AG04450 (cell line): Measurements from ENCODE around the gene SIDT1. TPM values are rescaled to one million over a fixed set of nuclear protein-coding genes. Genes with fewer than 3 reads are reported as not detected.

ENCODE experiments used
- CTCF ChIA-PET: fragments of 300-600, 350-600 bp; formaldehyde crosslinking; extraction: SDS; loops from one replicate; lab custom pipeline; 2022; ENCODE audit warnings: antibody characterized with exemption, inconsistent platforms; lab: Charles Lee
- POLR2A ChIA-PET: fragments of 350-600 bp; formaldehyde crosslinking; extraction: SDS; loops from one replicate; lab custom pipeline; 2021; ENCODE audit warnings: antibody characterized with exemption, inconsistent platforms; lab: Yijun Ruan, JAX
- DNase-seq: peaks from one replicate; pipeline ENCODE4 v3.0.0-alpha.2; 2011; ENCODE audit warnings: low read depth, low spot score
- H3K27ac ChIP-seq: one replicate; pipeline ENCODE4 v1.5.1; 2012; ENCODE audit warnings: low read depth, low read length, control low read depth
- H3K27me3 ChIP-seq: one replicate; pipeline ENCODE4 v1.6.0; 2012; ENCODE audit warnings: low read length; ENCODE audit not compliant: control insufficient read depth, insufficient read depth
- H3K4me3 ChIP-seq: 2 replicates; pipeline ENCODE4 v1.5.1; 2011; ENCODE audit warnings: mild to moderate bottlenecking, low read depth, low read length, control low read depth
- H3K9me3 ChIP-seq: 2 replicates; pipeline ENCODE4 v1.5.1; 2012; ENCODE audit warnings: low read length; ENCODE audit not compliant: control insufficient read depth, insufficient read depth
- CTCF ChIP-seq: IDR thresholded peaks from 2 replicates; pipeline ENCODE4 v1.5.1; 2011; ENCODE audit warnings: low read depth, low read length, control low read depth, inconsistent platforms
- polyA plus RNA-seq: library from polyadenylated mRNA; depleted of rRNA; stranded (reverse); fragments of >200 nt; gene quantifications from 2 replicates; pipeline ENCODE4 v1.2.3, GENCODE V29; 2011

The SIDT1 gene
- polyA plus RNA-seq, 1 experiment, result not detected

GRCh38 chr3:113536627-113537101 is 4.3 kb downstream of the SIDT1 start:
- no peak for DNase-seq
- ChIA-PET POLR2A (no interaction called here), CTCF (interaction anchor here (0.6 kb wide), 1 partner anchor 21 kb away, joined by 3 read pairs; no protein-coding TSS in a partner anchor)
- no peak overlapping the region for H3K4me3 ChIP-seq
- H3K27ac ChIP-seq, result no peak overlapping the region
- peaks cover 40% of the 10 kb centered on the region for H3K27me3 ChIP-seq
- no peaks in the 10 kb centered on the region for H3K9me3 ChIP-seq
- TF ChIP-seq CTCF, result no peak

DNA sequence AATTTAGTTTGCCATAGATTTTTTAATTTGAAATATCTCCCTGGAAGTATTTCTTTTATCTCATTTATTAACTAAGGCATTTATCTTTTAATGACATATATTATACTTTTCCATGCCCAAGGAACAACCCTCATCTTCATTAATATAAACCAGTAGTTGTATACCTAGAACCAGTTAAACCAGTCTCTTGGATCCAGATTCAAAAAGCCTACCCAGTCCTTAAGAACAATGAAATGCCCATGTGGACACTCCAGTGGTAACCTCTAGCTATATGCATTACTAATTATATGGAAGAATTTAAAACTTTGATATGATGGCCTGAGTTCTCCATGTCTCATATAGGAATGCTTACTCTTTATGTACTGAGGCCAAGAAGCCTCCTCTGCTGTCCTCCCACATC is 4.8 kb downstream of the SIDT1 start:
- no peak for TF ChIP-seq CTCF
- POLR2A ChIA-PET, result no interaction called here
- Histone ChIP-seq H3K27ac (no peak overlapping the region), H3K9me3 (no peaks in the 10 kb centered on the region), H3K27me3 (peaks cover 36% of the 10 kb centered on the region), H3K4me3 (no peak overlapping the region)
- CTCF ChIA-PET, result no interaction called here
- no peak for DNase-seq

DNA sequence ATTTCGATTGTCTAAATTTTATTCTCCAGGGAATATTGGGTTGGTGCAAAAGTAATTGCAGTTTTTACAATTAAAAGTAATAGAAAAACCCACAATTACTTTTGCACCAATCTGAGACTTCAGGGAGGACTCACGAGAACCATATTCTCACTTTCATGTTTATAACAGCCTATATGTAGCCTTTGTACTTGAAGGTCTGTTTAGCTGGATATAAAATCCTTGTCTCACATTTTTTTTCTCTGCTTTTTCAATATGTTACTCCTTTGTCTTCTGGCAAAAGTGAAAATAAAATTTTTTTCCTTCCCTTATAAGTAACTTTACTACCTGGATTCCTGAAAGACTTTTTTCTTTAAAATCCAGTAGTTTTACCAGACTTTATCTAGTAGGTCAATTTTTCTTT is 9.2 kb downstream of the SIDT1 start:
- ChIA-PET POLR2A (no interaction called here), CTCF (interaction anchor here (1.1 kb wide), 1 partner anchor 36 kb away, joined by 3 read pairs; no protein-coding TSS in a partner anchor)
- no peak for DNase-seq
- H3K27ac ChIP-seq, result no peak overlapping the region
- TF ChIP-seq CTCF, result no peak
- no peaks in the 10 kb centered on the region for H3K9me3 ChIP-seq
- H3K27me3 ChIP-seq, result peaks cover 8% of the 10 kb centered on the region
- no peak overlapping the region for H3K4me3 ChIP-seq

GRCh38 chr3:113545594-113545993 is 13.2 kb downstream of the SIDT1 start:
- peaks cover 7% of the 10 kb centered on the region for H3K27me3 ChIP-seq
- no peak for DNase-seq
- CTCF ChIA-PET, result no interaction called here

More at GRCh38 chr3:113545594-113545993, 13.2 kb downstream of the SIDT1 start:
- POLR2A ChIA-PET, result no interaction called here
- H3K9me3 ChIP-seq, result no peaks in the 10 kb centered on the region
- no peak for TF ChIP-seq CTCF
- no peak overlapping the region for H3K4me3 ChIP-seq
- H3K27ac ChIP-seq, result no peak overlapping the region
